Activated naive CD8-positive, alpha-beta T cell treated with anti-CD3 and anti-CD28 coated beads, Interleukin-2, amount 50 U/mL, for 24 hours (primary cell): Measurements from ENCODE around the gene TBCD.

Source experiments
- ATAC-seq: fragments of 150-1000 bp; cut with Tn5 transposase; one replicate; pipeline ENCODE4 v1.10.0; 2021
- DNase-seq: peaks from one replicate; pipeline ENCODE4 v3.0.0; 2021
- H3K27ac Mint-ChIP-seq: one replicate; pipeline ENCODE4 v1.8.0; 2021; ENCODE audit warnings: mild to moderate bottlenecking, mixed read lengths
- H3K27me3 Mint-ChIP-seq: one replicate; pipeline ENCODE4 v1.8.0; 2021; ENCODE audit warnings: mixed read lengths
- H3K36me3 Mint-ChIP-seq: one replicate; pipeline ENCODE4 v1.8.0; 2021; ENCODE audit warnings: low read depth, mixed read lengths
- H3K4me1 Mint-ChIP-seq: one replicate; pipeline ENCODE4 v1.8.0; 2021; ENCODE audit warnings: mixed read lengths
- H3K4me3 Mint-ChIP-seq: one replicate; pipeline ENCODE4 v1.8.0; 2021; ENCODE audit warnings: mild to moderate bottlenecking, moderate library complexity, mixed read lengths
- H3K9me3 Mint-ChIP-seq: one replicate; pipeline ENCODE4 v1.8.0; 2021; ENCODE audit warnings: mixed read lengths

The TBCD gene

DNA sequence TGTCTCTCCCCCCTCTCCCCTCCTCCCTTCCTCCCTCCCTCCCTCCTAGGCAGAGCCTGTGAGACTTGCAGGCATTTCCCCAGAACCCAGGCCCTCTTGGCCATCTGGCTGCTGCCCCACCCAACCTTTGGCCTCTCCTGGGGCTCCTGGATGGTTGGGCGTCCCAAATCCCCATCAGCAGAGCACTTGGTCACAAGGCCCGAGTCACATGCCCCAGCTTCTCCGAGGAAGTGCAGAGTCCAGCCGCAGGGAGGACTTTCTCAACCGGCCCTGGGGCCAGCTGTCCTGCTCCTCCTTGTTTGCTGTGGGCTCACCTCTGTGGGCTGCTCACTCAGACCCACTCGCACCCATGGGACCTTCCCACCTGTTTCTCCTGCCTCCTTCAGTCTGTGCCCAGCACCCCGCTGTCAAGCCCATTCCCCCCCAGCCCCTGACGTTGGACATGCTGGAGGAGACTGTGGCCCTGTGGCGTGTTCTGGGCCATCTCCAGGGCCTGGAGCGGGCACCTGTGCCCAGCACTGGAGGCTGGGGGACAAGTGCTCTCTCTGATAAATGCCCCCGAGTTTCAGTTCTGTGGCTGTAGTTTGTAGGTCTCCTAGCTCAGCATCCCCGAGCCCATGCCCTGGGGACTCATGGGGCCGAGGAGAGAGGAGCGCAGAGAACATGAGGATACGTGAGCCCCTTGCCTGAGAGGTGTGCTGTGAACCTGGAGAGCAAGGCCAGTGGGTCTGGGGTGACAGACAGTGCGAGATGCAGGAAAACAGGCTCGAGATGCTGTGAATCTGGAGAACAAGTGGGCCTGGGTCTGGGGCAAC, 130.2 kb downstream of the TBCD start:
- DNase-seq: no peak
- Mint-ChIP-seq H3K27ac (peak overlapping the region; percentile 84), H3K27me3 (no peaks in the 10 kb centered on the region), H3K4me3 (peak overlapping the region; percentile 58), H3K9me3 (no peaks in the 10 kb centered on the region), H3K4me1 (peaks cover 81% of the 10 kb centered on the region), H3K36me3 (peaks cover 11% of the 10 kb centered on the region)
- ATAC-seq: no peak

- peaks cover 81% of the 10 kb centered on the region for H3K4me1 Mint-ChIP-seq
These were observed 131.0 kb downstream of the TBCD start for GRCh38 chr17:82882715-82883418.

GRCh38 chr17:82883419-82884031, 131.7 kb downstream of the TBCD start:
- ATAC-seq (no peak), DNase-seq (no peak)
- peaks cover 75% of the 10 kb centered on the region for H3K4me1 Mint-ChIP-seq
- H3K27ac Mint-ChIP-seq: peak overlapping the region; percentile 84
- H3K4me3 Mint-ChIP-seq: peak overlapping the region; percentile 58
- H3K9me3 Mint-ChIP-seq: no peaks in the 10 kb centered on the region
- no peaks in the 10 kb centered on the region for H3K27me3 Mint-ChIP-seq
- peaks cover 11% of the 10 kb centered on the region for H3K36me3 Mint-ChIP-seq

More at GRCh38 chr17:82882715-82883418, 131.0 kb downstream of the TBCD start:
- DNase-seq (peak; percentile 74), ATAC-seq (peak; percentile 91)
- Mint-ChIP-seq H3K9me3 (no peaks in the 10 kb centered on the region), H3K27me3 (no peaks in the 10 kb centered on the region), H3K4me3 (peak overlapping the region; percentile 58), H3K27ac (peak overlapping the region; percentile 84), H3K36me3 (peaks cover 11% of the 10 kb centered on the region)

DNA sequence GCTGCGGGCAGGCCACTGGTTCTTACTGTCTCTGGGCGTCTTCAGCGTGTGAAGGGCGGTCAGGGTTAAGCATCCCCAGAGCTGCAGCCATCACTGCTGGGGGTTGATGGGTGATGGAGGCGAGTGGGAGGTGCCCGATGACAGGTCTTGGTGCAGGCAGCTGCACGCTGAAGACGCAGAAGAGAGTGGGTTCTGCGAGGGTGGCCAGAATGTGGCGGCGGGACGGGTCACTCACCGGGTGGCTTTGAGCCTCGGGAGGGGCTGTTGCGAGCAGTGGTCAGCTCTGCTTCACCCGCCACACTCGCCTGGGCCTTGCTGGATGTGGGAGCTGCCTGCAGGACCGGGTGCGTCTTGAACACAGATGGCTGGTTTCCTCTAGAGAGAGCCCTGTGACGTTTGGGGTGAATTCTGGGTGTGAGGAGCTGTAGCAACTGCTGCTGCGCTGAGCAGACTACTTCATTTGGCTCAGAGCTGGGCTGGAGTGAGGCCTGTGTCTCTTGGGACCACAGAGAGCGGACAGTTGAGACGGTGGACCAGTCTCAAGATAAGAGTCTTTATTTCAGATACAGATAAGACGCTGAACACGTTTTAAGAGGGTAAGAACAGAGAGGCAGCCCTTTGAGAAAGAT, 132.6 kb downstream of the TBCD start:
- Mint-ChIP-seq H3K4me1 (peaks cover 66% of the 10 kb centered on the region), H3K36me3 (peaks cover 5% of the 10 kb centered on the region), H3K9me3 (no peaks in the 10 kb centered on the region), H3K27me3 (no peaks in the 10 kb centered on the region), H3K4me3 (peak overlapping the region; percentile 8), H3K27ac (peak overlapping the region; percentile 73)
- DNase-seq (no peak), ATAC-seq (no peak)

- Mint-ChIP-seq H3K27me3 (no peaks in the 10 kb centered on the region), H3K36me3 (peaks cover 3% of the 10 kb centered on the region), H3K27ac (peak overlapping the region; percentile 73), H3K4me3 (peak overlapping the region; percentile 21), H3K9me3 (no peaks in the 10 kb centered on the region), H3K4me1 (peaks cover 61% of the 10 kb centered on the region)
- ATAC-seq (no peak), DNase-seq (peak; percentile 33)
These were observed 133.1 kb downstream of the TBCD start for GRCh38 chr17:82884970-82885353.

GRCh38 chr17:82887255-82888164, 135.6 kb downstream of the TBCD start:
- Mint-ChIP-seq H3K36me3 (peaks cover 9% of the 10 kb centered on the region), H3K27ac (no peak overlapping the region), H3K4me3 (no peak overlapping the region), H3K4me1 (peaks cover 56% of the 10 kb centered on the region), H3K27me3 (no peaks in the 10 kb centered on the region), H3K9me3 (no peaks in the 10 kb centered on the region)
- ATAC-seq: no peak
- DNase-seq: no peak

DNA sequence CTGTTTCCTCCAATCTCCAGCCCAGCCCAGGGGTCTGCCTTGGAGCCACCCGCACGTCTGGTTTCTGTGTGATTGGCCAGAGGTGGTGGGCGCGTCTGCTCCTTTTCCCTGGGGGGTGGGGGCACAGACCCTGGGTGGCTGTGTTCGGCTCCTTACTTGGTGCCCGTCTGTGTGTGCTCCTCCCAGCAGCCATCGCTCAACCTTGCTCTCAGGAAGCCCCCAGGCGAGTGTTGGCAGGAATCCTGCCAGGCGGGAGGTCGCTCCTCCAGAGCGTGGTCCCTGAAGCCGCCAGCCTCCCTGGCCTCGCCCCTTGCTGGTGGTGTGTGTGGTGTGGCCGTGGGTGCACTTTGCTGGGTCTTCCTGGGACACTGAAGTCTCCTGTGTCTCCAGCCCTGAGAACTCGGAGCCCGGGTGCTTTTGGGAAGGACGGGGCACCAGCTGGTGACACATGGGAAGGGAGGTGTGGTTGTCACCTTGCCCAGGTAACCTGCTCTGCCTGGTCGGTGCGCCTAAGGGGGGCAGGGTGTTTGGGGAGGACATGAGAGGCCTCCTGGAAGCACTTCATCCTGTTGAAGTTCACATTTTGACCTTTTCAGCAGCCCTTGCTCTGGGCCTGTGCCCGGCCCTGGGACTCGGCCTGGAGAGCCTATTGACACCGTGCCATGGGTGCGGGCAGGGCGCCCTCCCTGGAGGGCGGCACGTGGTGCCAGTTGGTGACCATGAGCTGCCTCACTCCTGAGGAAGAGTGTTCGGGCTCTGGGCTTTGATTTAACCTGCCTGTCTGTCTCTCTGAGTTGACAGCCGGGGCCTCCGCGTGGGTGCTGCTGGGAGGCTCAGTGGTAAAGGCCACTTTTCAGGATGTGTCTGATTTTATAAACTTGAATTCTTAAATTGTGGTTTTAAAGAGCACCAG, 137.0 kb downstream of the TBCD start:
- H3K36me3 Mint-ChIP-seq: peaks cover 16% of the 10 kb centered on the region
- no peak overlapping the region for H3K4me3 Mint-ChIP-seq
- H3K27me3 Mint-ChIP-seq: no peaks in the 10 kb centered on the region
- H3K27ac Mint-ChIP-seq: no peak overlapping the region
- DNase-seq (no peak), ATAC-seq (no peak)
- H3K4me1 Mint-ChIP-seq: peaks cover 56% of the 10 kb centered on the region
- no peaks in the 10 kb centered on the region for H3K9me3 Mint-ChIP-seq

DNA sequence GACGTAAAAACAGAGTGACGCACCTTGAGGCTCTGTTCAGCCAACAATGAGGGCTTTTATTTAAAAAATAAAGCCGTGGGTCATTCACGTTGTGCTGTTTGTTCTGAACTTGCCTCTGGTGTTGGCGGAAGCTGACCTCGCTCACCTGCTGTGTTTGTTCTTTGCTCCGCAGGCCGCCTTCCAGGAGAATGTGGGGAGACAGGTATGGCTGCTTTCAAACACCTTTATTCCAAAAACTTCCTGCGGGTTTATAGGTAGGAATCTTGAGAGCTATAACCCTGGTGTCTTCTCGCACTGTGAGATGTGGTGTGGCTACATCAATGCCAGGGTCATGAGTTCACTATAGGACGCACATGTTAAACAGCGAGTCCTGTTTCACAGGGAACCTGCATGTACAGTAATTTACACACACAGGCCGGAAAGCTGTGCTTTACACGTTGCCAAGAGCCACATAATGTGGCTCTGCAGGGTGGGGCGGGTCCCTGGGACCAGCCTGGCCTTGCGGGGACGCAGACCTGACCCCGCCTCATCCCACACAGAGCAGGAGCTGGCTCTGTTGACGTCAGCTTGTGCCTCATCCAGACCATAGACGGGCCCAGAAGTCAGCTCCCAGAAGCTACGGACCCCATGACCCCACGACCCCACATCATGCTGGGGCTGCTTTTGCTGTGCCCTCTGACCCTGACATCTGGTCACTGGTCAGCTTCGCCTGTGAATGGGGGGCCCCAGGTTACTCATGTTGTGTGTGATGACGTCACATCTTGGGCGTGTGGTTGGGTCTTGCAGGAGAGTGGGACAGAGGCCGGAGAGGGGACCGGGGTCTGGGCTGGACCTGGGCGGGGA, 137.9 kb downstream of the TBCD start:
- H3K27ac Mint-ChIP-seq: no peak overlapping the region
- no peaks in the 10 kb centered on the region for H3K9me3 Mint-ChIP-seq
- H3K4me3 Mint-ChIP-seq: no peak overlapping the region
- H3K27me3 Mint-ChIP-seq: no peaks in the 10 kb centered on the region
- H3K36me3 Mint-ChIP-seq: peaks cover 20% of the 10 kb centered on the region
- ATAC-seq (no peak), DNase-seq (no peak)
- H3K4me1 Mint-ChIP-seq: peaks cover 55% of the 10 kb centered on the region

GRCh38 chr17:82890339-82890730, 138.5 kb downstream of the TBCD start:
- no peak for DNase-seq
- Mint-ChIP-seq H3K4me3 (no peak overlapping the region), H3K27me3 (no peaks in the 10 kb centered on the region), H3K9me3 (no peaks in the 10 kb centered on the region), H3K36me3 (peaks cover 20% of the 10 kb centered on the region), H3K4me1 (peaks cover 51% of the 10 kb centered on the region), H3K27ac (no peak overlapping the region)
- ATAC-seq: no peak

GRCh38 chr17:82890926-82891678, 139.2 kb downstream of the TBCD start:
- Mint-ChIP-seq H3K4me1 (peaks cover 45% of the 10 kb centered on the region), H3K36me3 (peaks cover 20% of the 10 kb centered on the region), H3K4me3 (no peak overlapping the region), H3K27ac (no peak overlapping the region), H3K9me3 (no peaks in the 10 kb centered on the region), H3K27me3 (no peaks in the 10 kb centered on the region)
- ATAC-seq: no peak
- no peak for DNase-seq

GRCh38 chr17:82891911-82892310, 140.0 kb downstream of the TBCD start:
- no peak for DNase-seq
- ATAC-seq: no peak
- H3K27me3 Mint-ChIP-seq: no peaks in the 10 kb centered on the region
- H3K9me3 Mint-ChIP-seq: no peaks in the 10 kb centered on the region
- peaks cover 20% of the 10 kb centered on the region for H3K36me3 Mint-ChIP-seq
- H3K4me3 Mint-ChIP-seq: no peak overlapping the region
- peak overlapping the region; percentile 54 for H3K27ac Mint-ChIP-seq
- H3K4me1 Mint-ChIP-seq: peaks cover 41% of the 10 kb centered on the region
